SU-DHL-6 (cell line): Measurements from ENCODE around the gene ZNF507.

ENCODE experiments used
- H2AFZ ChIP-seq: fragments of 200-600 bp; sonication (generic); 2 replicates; pipeline ENCODE4 v1.6.1; 2014; ENCODE audit warnings: low read depth, mild to moderate bottlenecking, moderate library complexity, mixed read lengths, antibody characterized with exemption, low read length; ENCODE audit not compliant: severe bottlenecking
- H3F3A ChIP-seq: fragments of 200-600 bp; shearing (Covaris generic); 2 replicates; pipeline ENCODE4 v1.6.0; 2016; ENCODE audit warnings: antibody characterized with exemption, mild to moderate bottlenecking; ENCODE audit not compliant: insufficient read depth
- H3K27ac ChIP-seq: fragments of 200-600 bp; sonication (generic); 2 replicates; pipeline ENCODE4 v1.5.1; 2016; ENCODE audit warnings: low read depth, mild to moderate bottlenecking, low read length, moderate library complexity, mixed read lengths
- H3K27me3 ChIP-seq: fragments of 200-600 bp; sonication (generic), shearing (Covaris generic); 2 replicates; pipeline ENCODE4 v1.6.0; 2014; ENCODE audit warnings: mild to moderate bottlenecking, low read length
- H3K36me3 ChIP-seq: fragments of 200-600 bp; sonication (generic); 2 replicates; pipeline ENCODE4 v1.6.1; 2014; ENCODE audit warnings: mild to moderate bottlenecking, low read length, mixed read lengths
- H3K4me2 ChIP-seq: fragments of 300-600, 200-600 bp; shearing (Covaris generic), sonication (generic); 2 replicates; pipeline ENCODE4 v1.6.0; 2014; ENCODE audit warnings: low read length, low read depth, mild to moderate bottlenecking; ENCODE audit not compliant: poor library complexity, severe bottlenecking
- H3K4me3 ChIP-seq: fragments of 200-600 bp; sonication (generic); 2 replicates; pipeline ENCODE4 v1.5.1; 2014; ENCODE audit warnings: antibody characterized with exemption, low read length, mild to moderate bottlenecking, mixed read lengths; ENCODE audit not compliant: insufficient read depth, poor library complexity, severe bottlenecking
- H3K79me2 ChIP-seq: fragments of 200-600 bp; sonication (generic); 2 replicates; pipeline ENCODE4 v1.6.1; 2014; ENCODE audit warnings: mild to moderate bottlenecking, low read length, moderate library complexity; ENCODE audit not compliant: insufficient read depth
- H3K9ac ChIP-seq: fragments of 200-600 bp; sonication (generic); 2 replicates; pipeline ENCODE4 v1.7.0; 2014; ENCODE audit warnings: mild to moderate bottlenecking, low read length
- H3K9me2 ChIP-seq: fragments of 200-600 bp; sonication (generic); replicated peaks from 2 replicates; pipeline ENCODE4 v1.6.1; 2014; ENCODE audit warnings: low read length; ENCODE audit not compliant: insufficient read depth
- H3K9me3 ChIP-seq: fragments of 200-600 bp; sonication (generic); 2 replicates; pipeline ENCODE4 v1.6.1; 2014; ENCODE audit warnings: low read length, mixed read lengths; ENCODE audit not compliant: insufficient read depth
- H4K20me1 ChIP-seq: fragments of 200-600 bp; sonication (generic); 2 replicates; pipeline ENCODE4 v1.6.1; 2014; ENCODE audit warnings: low read depth, mild to moderate bottlenecking, antibody characterized with exemption, low read length, moderate library complexity, mixed read lengths
- CTCF ChIP-seq: fragments of 200-600 bp; sonication (generic); IDR thresholded peaks from one replicate; pipeline ENCODE4 v1.5.1; 2017; ENCODE audit warnings: antibody characterized with exemption, mild to moderate bottlenecking, low read length, moderate library complexity; ENCODE audit not compliant: insufficient read depth, poor library complexity, severe bottlenecking
- EZH2phosphoT487 ChIP-seq: fragments of 200-600 bp; sonication (generic), shearing (Covaris generic); conservative IDR thresholded peaks from 2 replicates; pipeline ENCODE4 v1.6.1; 2018; ENCODE audit warnings: mild to moderate bottlenecking, antibody characterized with exemption, low read length, moderate library complexity, mixed read lengths

Gene ZNF507

GRCh38 chr19:32350471-32350865 is 5.1 kb downstream of the ZNF507 start:
- no peak overlapping the region for H3K9ac ChIP-seq
- no peaks in the 10 kb centered on the region for H3K9me2 ChIP-seq
- no peaks in the 10 kb centered on the region for H3K27me3 ChIP-seq
- TF ChIP-seq EZH2phosphoT487, result no peak
- no peak for TF ChIP-seq CTCF
- peaks cover 50% of the 10 kb centered on the region; the same call in 1 of the 2 replicates for H3K36me3 ChIP-seq
- H3K27ac ChIP-seq, result no peak overlapping the region
- H3K79me2 ChIP-seq, result peaks cover 76% of the 10 kb centered on the region
- H3K4me2 ChIP-seq, result no peak overlapping the region
- H3K9me3 ChIP-seq, result no peaks in the 10 kb centered on the region
- peaks cover 3% of the 10 kb centered on the region; the same call in 1 of the 2 replicates for H4K20me1 ChIP-seq
- H3K4me3 ChIP-seq, result no peak overlapping the region
- no peaks in the 10 kb centered on the region for H3F3A ChIP-seq
- no peak overlapping the region for H2AFZ ChIP-seq

GRCh38 chr19:32350987-32351348 is 5.6 kb downstream of the ZNF507 start:
- Histone ChIP-seq H3K27ac (no peak overlapping the region), H3K4me3 (no peak overlapping the region), H3K36me3 (peaks cover 50% of the 10 kb centered on the region; the same call in 1 of the 2 replicates), H3K79me2 (peaks cover 73% of the 10 kb centered on the region), H3K9ac (no peak overlapping the region), H3K9me3 (no peaks in the 10 kb centered on the region), H3K9me2 (no peaks in the 10 kb centered on the region), H3F3A (no peaks in the 10 kb centered on the region), H4K20me1 (peaks cover 3% of the 10 kb centered on the region; the same call in 1 of the 2 replicates), H2AFZ (no peak overlapping the region), H3K27me3 (no peaks in the 10 kb centered on the region), H3K4me2 (no peak overlapping the region)
- TF ChIP-seq EZH2phosphoT487, result no peak
- no peak for TF ChIP-seq CTCF

GRCh38 chr19:32352241-32352630 is 6.8 kb downstream of the ZNF507 start:
- H3K36me3 ChIP-seq, result peaks cover 60% of the 10 kb centered on the region
- H3K9ac ChIP-seq, result no peak overlapping the region
- H3K9me3 ChIP-seq, result no peaks in the 10 kb centered on the region
- no peak overlapping the region for H3K4me2 ChIP-seq
- no peaks in the 10 kb centered on the region for H3K9me2 ChIP-seq
- no peak overlapping the region for H2AFZ ChIP-seq
- H3K4me3 ChIP-seq, result no peak overlapping the region
- H3K79me2 ChIP-seq, result peaks cover 60% of the 10 kb centered on the region
- 0 out of 2 replicates have a peak, but pooled peaks cover 7% of the 10 kb centered on the region for H3F3A ChIP-seq
- no peaks in the 10 kb centered on the region for H3K27me3 ChIP-seq
- H4K20me1 ChIP-seq, result peaks cover 3% of the 10 kb centered on the region; the same call in 1 of the 2 replicates
- no peak for TF ChIP-seq CTCF
- no peak for TF ChIP-seq EZH2phosphoT487
- no peak overlapping the region for H3K27ac ChIP-seq
